ENCODE measurements around the gene CREM. TPM values are rescaled to one million over a fixed set of nuclear protein-coding genes. Genes with fewer than 3 reads are reported as not detected.

The CREM gene
- total RNA-seq, 1 donor from 2014 or later, result 58.5 TPM

DNA sequence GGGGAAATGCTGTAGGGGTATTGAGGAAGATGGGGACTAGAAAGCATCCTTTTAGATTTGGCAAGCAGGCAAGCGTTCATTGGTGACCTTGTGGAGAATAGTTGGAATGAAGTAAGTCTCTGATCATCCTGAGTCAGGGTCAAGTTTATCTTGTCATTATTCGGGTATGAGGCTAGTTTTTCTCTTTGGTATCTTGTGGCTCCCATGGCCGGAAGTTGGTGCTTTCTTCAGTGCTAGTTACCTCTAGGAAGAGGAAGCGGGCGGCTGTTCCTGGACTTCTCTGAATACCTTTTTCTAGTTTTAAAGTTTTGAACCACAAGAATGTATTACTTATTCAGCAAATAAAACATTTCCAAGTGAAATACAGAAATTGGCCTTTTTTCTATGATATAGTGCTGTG lies 9.2 kb downstream of the CREM start:
- H3K36me3 ChIP-seq, result no peaks in the 10 kb centered on the region
- no peak overlapping the region for H3K4me3 ChIP-seq
- peaks cover 28% of the 10 kb centered on the region for H3K4me1 ChIP-seq
- H3K27ac ChIP-seq (replicated peaks), result no peak overlapping the region
- intact Hi-C loops (cut with micrococcal nuclease), result no loop called here
- TF ChIP-seq, protein P1, sequence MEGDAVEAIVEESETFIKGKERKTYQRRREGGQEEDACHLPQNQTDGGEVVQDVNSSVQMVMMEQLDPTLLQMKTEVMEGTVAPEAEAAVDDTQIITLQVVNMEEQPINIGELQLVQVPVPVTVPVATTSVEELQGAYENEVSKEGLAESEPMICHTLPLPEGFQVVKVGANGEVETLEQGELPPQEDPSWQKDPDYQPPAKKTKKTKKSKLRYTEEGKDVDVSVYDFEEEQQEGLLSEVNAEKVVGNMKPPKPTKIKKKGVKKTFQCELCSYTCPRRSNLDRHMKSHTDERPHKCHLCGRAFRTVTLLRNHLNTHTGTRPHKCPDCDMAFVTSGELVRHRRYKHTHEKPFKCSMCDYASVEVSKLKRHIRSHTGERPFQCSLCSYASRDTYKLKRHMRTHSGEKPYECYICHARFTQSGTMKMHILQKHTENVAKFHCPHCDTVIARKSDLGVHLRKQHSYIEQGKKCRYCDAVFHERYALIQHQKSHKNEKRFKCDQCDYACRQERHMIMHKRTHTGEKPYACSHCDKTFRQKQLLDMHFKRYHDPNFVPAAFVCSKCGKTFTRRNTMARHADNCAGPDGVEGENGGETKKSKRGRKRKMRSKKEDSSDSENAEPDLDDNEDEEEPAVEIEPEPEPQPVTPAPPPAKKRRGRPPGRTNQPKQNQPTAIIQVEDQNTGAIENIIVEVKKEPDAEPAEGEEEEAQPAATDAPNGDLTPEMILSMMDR (IDR thresholded peaks at IDR 0.05; ENCODE audit: borderline replicate concordance), result no peak
- H3K9me3 ChIP-seq (replicated peaks), result no peaks in the 10 kb centered on the region
- no peaks in the 10 kb centered on the region for H3K27me3 ChIP-seq (ENCODE audit: low read depth)
- DNase-seq, result no peak

DNA sequence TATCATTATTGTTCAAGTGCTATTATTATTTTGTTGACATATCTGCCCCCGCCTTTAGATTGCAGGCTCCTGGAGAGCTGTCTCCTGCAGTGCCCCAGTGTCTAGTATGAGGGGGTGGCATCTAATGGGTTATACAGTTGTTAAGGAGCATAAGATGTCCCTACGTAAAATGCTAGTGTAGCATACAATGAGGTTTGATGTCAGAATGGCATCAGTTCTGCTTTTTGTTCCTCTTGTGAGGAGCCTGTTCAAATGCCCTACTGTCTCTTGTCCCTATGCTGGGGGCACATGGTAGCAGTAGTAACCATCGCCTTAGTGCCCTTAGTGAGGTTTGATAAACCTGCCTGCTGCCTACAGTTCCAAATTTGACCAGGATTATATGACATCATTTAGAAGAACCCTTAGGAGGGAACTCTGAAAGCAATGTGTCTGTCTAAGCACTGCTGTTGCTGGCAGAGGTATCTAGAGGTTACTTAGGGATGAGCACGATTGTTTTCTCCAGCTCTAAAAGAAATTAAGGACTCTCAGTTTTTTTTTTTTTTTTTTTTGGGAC lies 9.7 kb downstream of the CREM start:
- TF ChIP-seq, protein P1 (IDR thresholded peaks at IDR 0.05; ENCODE audit: borderline replicate concordance), result no peak
- Histone ChIP-seq H3K4me3 (no peak overlapping the region), H3K27ac (replicated peaks) (no peak overlapping the region), H3K4me1 (peaks cover 26% of the 10 kb centered on the region), H3K9me3 (replicated peaks) (no peaks in the 10 kb centered on the region), H3K27me3 (ENCODE audit: low read depth) (no peaks in the 10 kb centered on the region), H3K36me3 (no peaks in the 10 kb centered on the region)
- DNase-seq, result no peak
- intact Hi-C loops (cut with micrococcal nuclease), result no loop called here

DNA sequence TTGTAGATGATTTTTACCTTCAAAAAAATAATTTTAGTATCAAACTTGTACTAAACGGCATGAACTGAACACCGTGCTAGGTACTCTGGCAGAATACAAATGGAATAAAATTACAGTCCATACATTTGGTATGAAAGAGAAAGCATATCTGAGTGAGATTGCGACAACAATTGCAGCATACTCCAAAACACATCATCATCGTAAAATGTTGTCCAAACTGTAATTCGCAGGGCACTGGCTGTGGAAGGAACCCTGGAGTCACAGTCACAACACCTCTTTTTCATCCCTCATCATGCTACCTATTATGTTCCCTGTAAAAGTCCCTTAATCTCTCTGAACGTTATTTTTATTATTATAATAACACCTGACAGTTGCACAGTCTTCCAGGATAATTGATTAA lies 13.5 kb downstream of the CREM start:
- TF ChIP-seq, protein P1 (IDR thresholded peaks at IDR 0.05; ENCODE audit: borderline replicate concordance), result no peak
- peaks cover 22% of the 10 kb centered on the region for H3K4me1 ChIP-seq
- peak overlapping the region; percentile 39 for H3K27ac ChIP-seq (replicated peaks)
- no peak for DNase-seq
- intact Hi-C loops (cut with micrococcal nuclease), result no loop called here
- no peaks in the 10 kb centered on the region for H3K36me3 ChIP-seq
- no peaks in the 10 kb centered on the region for H3K27me3 ChIP-seq (ENCODE audit: low read depth)
- no peaks in the 10 kb centered on the region for H3K9me3 ChIP-seq (replicated peaks)
- H3K4me3 ChIP-seq, result no peak overlapping the region

DNA sequence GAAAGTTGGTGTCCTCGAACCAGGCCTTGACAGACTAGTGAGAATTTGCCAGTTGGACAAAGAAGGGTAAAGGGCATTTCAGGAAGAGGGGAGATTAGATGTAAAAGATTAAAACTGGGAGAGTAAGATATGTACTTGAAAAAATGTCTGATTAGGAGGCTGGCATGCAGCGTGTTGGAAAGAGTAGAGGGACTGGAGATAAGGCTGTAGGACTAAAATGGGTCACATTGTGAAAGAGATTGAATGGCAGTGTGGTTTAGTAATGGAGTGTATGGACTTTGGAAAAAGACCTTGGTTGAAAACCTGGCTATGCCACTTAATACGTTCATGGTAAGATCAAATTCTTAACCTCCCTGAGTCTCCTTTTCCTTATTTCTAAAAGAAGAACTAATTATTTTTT lies 14.1 kb downstream of the CREM start:
- peak overlapping the region; percentile 39 for H3K27ac ChIP-seq (replicated peaks)
- no peaks in the 10 kb centered on the region for H3K36me3 ChIP-seq

DNA sequence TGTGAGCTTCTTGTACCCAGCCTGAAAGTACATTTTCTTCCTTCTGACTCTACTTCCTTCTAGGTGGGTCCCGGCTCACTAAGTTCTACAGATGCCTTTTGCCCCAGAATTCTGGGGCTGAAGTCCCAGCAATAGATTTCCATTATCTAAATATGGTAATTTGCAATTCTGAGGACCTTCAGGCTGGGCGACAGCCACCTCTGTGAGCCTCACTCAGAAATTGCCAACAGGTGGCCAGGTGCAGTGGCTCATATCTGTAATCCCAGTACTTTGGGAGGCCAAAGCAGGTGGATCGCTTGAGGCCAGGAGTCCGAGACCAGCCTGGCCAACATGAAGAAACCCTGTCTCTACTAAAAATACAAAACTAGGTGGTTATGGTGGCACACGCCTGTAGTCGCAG lies 23.7 kb downstream of the CREM start:
- H3K27ac ChIP-seq (replicated peaks), result peak overlapping the region; percentile 43
- intact Hi-C loops (cut with micrococcal nuclease), result no loop called here
- H3K9me3 ChIP-seq (replicated peaks), result no peaks in the 10 kb centered on the region
- H3K4me1 ChIP-seq, result peaks cover 41% of the 10 kb centered on the region
- H3K36me3 ChIP-seq, result no peaks in the 10 kb centered on the region
- TF ChIP-seq, protein P1 (IDR thresholded peaks at IDR 0.05; ENCODE audit: borderline replicate concordance), result no peak
- H3K27me3 ChIP-seq (ENCODE audit: low read depth), result no peaks in the 10 kb centered on the region
- DNase-seq, result no peak
- H3K4me3 ChIP-seq, result no peak overlapping the region

More for the DNA sequence above, 14.1 kb downstream of the CREM start:
- TF ChIP-seq, protein P1 (IDR thresholded peaks at IDR 0.05; ENCODE audit: borderline replicate concordance), result no peak
- H3K9me3 ChIP-seq (replicated peaks), result no peaks in the 10 kb centered on the region
- intact Hi-C loops (cut with micrococcal nuclease), result no loop called here
- no peak for DNase-seq
- H3K4me3 ChIP-seq, result no peak overlapping the region
- H3K27me3 ChIP-seq (ENCODE audit: low read depth), result no peaks in the 10 kb centered on the region
- peaks cover 22% of the 10 kb centered on the region for H3K4me1 ChIP-seq
